ENCODE data around the gene MPP2.

DNA sequence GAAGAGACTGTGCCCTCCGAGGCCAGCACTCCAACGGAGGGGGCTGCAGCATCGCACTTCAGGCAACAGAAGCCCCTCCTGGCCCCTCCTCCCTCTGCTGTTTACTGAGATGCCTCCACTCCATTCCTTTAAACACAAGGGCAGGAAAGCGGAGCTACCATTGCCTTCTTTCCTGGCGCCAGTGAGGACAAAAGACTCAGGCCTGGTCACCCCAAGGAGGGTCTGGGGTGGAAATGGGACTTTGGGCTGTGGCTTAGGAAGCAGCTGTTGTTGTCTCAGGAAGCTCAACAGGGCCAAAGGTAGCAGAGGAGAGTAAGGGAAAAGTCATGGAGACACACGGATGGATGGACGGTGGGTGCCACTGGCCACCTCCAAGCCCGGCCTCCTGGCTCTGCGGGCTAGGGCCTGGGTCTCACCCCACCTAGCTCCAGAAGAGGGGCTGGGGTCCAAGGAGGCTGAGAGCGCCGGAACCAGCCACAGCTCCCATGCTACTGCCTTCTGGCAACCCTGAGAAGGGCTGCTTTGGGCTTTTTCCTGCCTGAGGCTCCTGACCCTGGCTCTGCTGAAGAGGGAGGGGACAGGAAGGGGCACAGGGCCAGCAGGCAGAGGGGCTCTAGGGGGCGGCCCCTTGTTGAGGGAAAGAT lies 49.3 kb downstream of the MPP2 start:
- no peak for TF ChIP-seq TAF1 (IDR thresholded peaks at IDR 0.05; ENCODE audit: low read depth)
- TF ChIP-seq, protein P1, sequence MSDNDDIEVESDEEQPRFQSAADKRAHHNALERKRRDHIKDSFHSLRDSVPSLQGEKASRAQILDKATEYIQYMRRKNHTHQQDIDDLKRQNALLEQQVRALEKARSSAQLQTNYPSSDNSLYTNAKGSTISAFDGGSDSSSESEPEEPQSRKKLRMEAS (IDR thresholded peaks at IDR 0.05), result no peak
- TF ChIP-seq RAD21 (IDR thresholded peaks at IDR 0.05; ENCODE audit: low read depth), result no peak
- TF ChIP-seq FOXM1 (IDR thresholded peaks at IDR 0.05; ENCODE audit: borderline replicate concordance, low read depth), result no peak
- TF ChIP-seq, protein P2, sequence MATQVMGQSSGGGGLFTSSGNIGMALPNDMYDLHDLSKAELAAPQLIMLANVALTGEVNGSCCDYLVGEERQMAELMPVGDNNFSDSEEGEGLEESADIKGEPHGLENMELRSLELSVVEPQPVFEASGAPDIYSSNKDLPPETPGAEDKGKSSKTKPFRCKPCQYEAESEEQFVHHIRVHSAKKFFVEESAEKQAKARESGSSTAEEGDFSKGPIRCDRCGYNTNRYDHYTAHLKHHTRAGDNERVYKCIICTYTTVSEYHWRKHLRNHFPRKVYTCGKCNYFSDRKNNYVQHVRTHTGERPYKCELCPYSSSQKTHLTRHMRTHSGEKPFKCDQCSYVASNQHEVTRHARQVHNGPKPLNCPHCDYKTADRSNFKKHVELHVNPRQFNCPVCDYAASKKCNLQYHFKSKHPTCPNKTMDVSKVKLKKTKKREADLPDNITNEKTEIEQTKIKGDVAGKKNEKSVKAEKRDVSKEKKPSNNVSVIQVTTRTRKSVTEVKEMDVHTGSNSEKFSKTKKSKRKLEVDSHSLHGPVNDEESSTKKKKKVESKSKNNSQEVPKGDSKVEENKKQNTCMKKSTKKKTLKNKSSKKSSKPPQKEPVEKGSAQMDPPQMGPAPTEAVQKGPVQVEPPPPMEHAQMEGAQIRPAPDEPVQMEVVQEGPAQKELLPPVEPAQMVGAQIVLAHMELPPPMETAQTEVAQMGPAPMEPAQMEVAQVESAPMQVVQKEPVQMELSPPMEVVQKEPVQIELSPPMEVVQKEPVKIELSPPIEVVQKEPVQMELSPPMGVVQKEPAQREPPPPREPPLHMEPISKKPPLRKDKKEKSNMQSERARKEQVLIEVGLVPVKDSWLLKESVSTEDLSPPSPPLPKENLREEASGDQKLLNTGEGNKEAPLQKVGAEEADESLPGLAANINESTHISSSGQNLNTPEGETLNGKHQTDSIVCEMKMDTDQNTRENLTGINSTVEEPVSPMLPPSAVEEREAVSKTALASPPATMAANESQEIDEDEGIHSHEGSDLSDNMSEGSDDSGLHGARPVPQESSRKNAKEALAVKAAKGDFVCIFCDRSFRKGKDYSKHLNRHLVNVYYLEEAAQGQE (IDR thresholded peaks at IDR 0.05; ENCODE audit: low read depth), result no peak
- TF ChIP-seq CEBPB (IDR thresholded peaks at IDR 0.05), result no peak
- no peak for TF ChIP-seq EP300 (IDR thresholded peaks at IDR 0.05; ENCODE audit: borderline replicate concordance)
- TF ChIP-seq TCF12 (IDR thresholded peaks at IDR 0.05; ENCODE audit: low read depth), result no peak
- no peak for TF ChIP-seq TEAD4 (IDR thresholded peaks at IDR 0.05)
